DMS153 treated with DMSO at 0.1 percent for 48 hours (cell line): Measurements from ENCODE around the gene TRPM3.

Experiments
- DNase-seq: peaks from one replicate; lab custom pipeline; 2025; ENCODE audit not compliant: unreplicated experiment; lab: John Stamatoyannopoulos, UW

TRPM3 gene

GRCh38 chr9:71121275-71122021 is at the start of gene TRPM3:
TRPM3 (minus strand) TSS chr9:71121621; CDS start chr9:71121354, 267 bp downstream.
- no peak for DNase-seq

- DNase-seq: no peak
Measured at GRCh38 chr9:71168418-71168817, 47.0 kb upstream of the TRPM3 start.

GRCh38 chr9:71162126-71162525 is 40.7 kb upstream of the TRPM3 start:
- no peak for DNase-seq

GRCh38 chr9:71157731-71158130 is 36.3 kb upstream of the TRPM3 start:
- DNase-seq: no peak

GRCh38 chr9:71147368-71147767 is 25.9 kb upstream of the TRPM3 start:
- no peak for DNase-seq

- no peak for DNase-seq
Measured at GRCh38 chr9:71146511-71146910, 25.1 kb upstream of the TRPM3 start.

- no peak for DNase-seq
Measured at GRCh38 chr9:71145179-71145578, 23.8 kb upstream of the TRPM3 start.

GRCh38 chr9:71144495-71144894 is 23.1 kb upstream of the TRPM3 start:
- DNase-seq: no peak

- no peak for DNase-seq
Measured at GRCh38 chr9:71136696-71137095, 15.3 kb upstream of the TRPM3 start.

- no peak for DNase-seq
Measured at GRCh38 chr9:71131145-71131544, 9.7 kb upstream of the TRPM3 start.

- no peak for DNase-seq
Measured at GRCh38 chr9:71130521-71130920, 9.1 kb upstream of the TRPM3 start.

- DNase-seq: no peak
Measured at GRCh38 chr9:71128796-71129195, 7.4 kb upstream of the TRPM3 start.

- no peak for DNase-seq
Measured at GRCh38 chr9:71127301-71127700, 5.9 kb upstream of the TRPM3 start.

- no peak for DNase-seq
Measured at GRCh38 chr9:71122421-71122820, 1.0 kb upstream of the TRPM3 start.

- no peak for DNase-seq
Measured at GRCh38 chr9:71122022-71122275, 528 bp upstream of the TRPM3 start.

- DNase-seq: no peak
Measured at GRCh38 chr9:71120501-71121247, 747 bp downstream of the TRPM3 start.

- DNase-seq: no peak
Measured at GRCh38 chr9:71119746-71120145, 1.7 kb downstream of the TRPM3 start.

GRCh38 chr9:71118324-71118723 is 3.1 kb downstream of the TRPM3 start:
- no peak for DNase-seq

GRCh38 chr9:71115448-71115975 is 5.9 kb downstream of the TRPM3 start:
- no peak for DNase-seq

- DNase-seq: no peak
Measured at GRCh38 chr9:71112866-71113265, 8.6 kb downstream of the TRPM3 start.

- no peak for DNase-seq
Measured at GRCh38 chr9:71108937-71109336, 12.5 kb downstream of the TRPM3 start.

GRCh38 chr9:71106992-71107391 is 14.4 kb downstream of the TRPM3 start:
- no peak for DNase-seq

- no peak for DNase-seq
Measured at GRCh38 chr9:71105192-71105591, 16.2 kb downstream of the TRPM3 start.
